GM23338 (cell line): ENCODE data around the gene PAMR1. TPM values are rescaled to one million over a fixed set of nuclear protein-coding genes. Genes with fewer than 3 reads are reported as not detected.

ENCODE experiments used
- CREB1 ChIP-seq: fragments of 250-450 bp; sonication (Bioruptor Pico); IDR thresholded peaks from 2 replicates; pipeline ENCODE4 v1.5.0; 2020; ENCODE audit warnings: low read depth, mild to moderate bottlenecking, moderate library complexity
- EZH2 ChIP-seq: fragments of 200-600 bp; sonication (generic); IDR thresholded peaks from one replicate; pipeline ENCODE4 v1.8.0; 2017; ENCODE audit warnings: antibody characterized with exemption, mild to moderate bottlenecking, low read depth; ENCODE audit not compliant: unreplicated experiment
- JUNB ChIP-seq: IDR thresholded peaks from one replicate; pipeline ENCODE4 v1.6.1; 2016; ENCODE audit warnings: antibody characterized with exemption; ENCODE audit not compliant: unreplicated experiment
- NANOG ChIP-seq: IDR thresholded peaks from 2 replicates; pipeline ENCODE4 v1.6.1; 2016; ENCODE audit warnings: antibody characterized with exemption, borderline replicate concordance
- POLR2AphosphoS5 ChIP-seq: IDR thresholded peaks from 2 replicates; pipeline ENCODE4 v1.6.1; 2016; ENCODE audit warnings: antibody characterized with exemption, low read depth
- STAT1 ChIP-seq: IDR thresholded peaks from one replicate; pipeline ENCODE4 v1.6.1; 2016; ENCODE audit warnings: antibody characterized with exemption; ENCODE audit not compliant: unreplicated experiment
- ZNF114 ChIP-seq: fragments of 250-450 bp; sonication (Bioruptor Pico); IDR thresholded peaks from 2 replicates; pipeline ENCODE4 v1.5.0; 2020; ENCODE audit warnings: mild to moderate bottlenecking, moderate library complexity
- polyA plus RNA-seq: library from polyadenylated mRNA; unstranded; fragments of >200 nt; fragmentation: Nextera tagmentation; extraction: Ambion mirVana; gene quantifications from 2 replicates; pipeline ENCODE4 v1.2.1, GENCODE V29; 2016
- total RNA-seq: library from RNA; depleted of rRNA; stranded (reverse); fragments of >200 nt; shearing (Covaris generic); gene quantifications from 2 replicates; pipeline ENCODE4 v1.2.3, GENCODE V29; 2014
- TF ChIP-seq, protein P1 (sequence below): fragments of 250-450 bp; sonication (Bioruptor Pico); IDR thresholded peaks from 2 replicates; pipeline ENCODE4 v1.5.0; 2020; ENCODE audit warnings: mild to moderate bottlenecking, moderate library complexity
- TF ChIP-seq, protein P2 (sequence below): IDR thresholded peaks from 2 replicates; pipeline ENCODE4 v1.6.1; 2016; ENCODE audit warnings: antibody characterized with exemption
- TF ChIP-seq, protein P3 (sequence below): IDR thresholded peaks from one replicate; pipeline ENCODE4 v1.6.1; 2018; ENCODE audit warnings: antibody characterized with exemption; ENCODE audit not compliant: unreplicated experiment

PAMR1 gene
- total and polyA plus RNA-seq, 2 experiments from 2014 or later, result 1.6 to 3.1 TPM

DNA sequence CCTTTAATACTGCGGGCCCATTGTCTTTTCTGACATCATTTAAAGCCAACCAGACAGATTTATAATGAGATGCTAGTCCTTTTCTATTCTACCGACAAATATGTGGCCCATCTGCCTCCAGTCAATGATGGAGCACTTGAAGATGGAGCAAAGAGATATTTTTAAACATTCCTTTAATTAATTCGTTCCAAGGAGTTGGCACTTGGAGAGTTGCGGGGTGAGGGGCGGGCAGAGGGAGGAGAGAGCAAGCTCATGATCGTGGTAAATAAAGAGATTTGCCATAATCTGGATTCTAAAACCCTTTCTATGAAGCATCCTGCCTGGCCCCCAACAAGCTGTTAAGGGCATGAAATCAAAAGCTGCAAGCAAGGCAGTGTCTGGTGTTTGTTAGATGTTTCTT, 111.1 kb downstream of the PAMR1 start (continued):
- TF ChIP-seq, protein P1, sequence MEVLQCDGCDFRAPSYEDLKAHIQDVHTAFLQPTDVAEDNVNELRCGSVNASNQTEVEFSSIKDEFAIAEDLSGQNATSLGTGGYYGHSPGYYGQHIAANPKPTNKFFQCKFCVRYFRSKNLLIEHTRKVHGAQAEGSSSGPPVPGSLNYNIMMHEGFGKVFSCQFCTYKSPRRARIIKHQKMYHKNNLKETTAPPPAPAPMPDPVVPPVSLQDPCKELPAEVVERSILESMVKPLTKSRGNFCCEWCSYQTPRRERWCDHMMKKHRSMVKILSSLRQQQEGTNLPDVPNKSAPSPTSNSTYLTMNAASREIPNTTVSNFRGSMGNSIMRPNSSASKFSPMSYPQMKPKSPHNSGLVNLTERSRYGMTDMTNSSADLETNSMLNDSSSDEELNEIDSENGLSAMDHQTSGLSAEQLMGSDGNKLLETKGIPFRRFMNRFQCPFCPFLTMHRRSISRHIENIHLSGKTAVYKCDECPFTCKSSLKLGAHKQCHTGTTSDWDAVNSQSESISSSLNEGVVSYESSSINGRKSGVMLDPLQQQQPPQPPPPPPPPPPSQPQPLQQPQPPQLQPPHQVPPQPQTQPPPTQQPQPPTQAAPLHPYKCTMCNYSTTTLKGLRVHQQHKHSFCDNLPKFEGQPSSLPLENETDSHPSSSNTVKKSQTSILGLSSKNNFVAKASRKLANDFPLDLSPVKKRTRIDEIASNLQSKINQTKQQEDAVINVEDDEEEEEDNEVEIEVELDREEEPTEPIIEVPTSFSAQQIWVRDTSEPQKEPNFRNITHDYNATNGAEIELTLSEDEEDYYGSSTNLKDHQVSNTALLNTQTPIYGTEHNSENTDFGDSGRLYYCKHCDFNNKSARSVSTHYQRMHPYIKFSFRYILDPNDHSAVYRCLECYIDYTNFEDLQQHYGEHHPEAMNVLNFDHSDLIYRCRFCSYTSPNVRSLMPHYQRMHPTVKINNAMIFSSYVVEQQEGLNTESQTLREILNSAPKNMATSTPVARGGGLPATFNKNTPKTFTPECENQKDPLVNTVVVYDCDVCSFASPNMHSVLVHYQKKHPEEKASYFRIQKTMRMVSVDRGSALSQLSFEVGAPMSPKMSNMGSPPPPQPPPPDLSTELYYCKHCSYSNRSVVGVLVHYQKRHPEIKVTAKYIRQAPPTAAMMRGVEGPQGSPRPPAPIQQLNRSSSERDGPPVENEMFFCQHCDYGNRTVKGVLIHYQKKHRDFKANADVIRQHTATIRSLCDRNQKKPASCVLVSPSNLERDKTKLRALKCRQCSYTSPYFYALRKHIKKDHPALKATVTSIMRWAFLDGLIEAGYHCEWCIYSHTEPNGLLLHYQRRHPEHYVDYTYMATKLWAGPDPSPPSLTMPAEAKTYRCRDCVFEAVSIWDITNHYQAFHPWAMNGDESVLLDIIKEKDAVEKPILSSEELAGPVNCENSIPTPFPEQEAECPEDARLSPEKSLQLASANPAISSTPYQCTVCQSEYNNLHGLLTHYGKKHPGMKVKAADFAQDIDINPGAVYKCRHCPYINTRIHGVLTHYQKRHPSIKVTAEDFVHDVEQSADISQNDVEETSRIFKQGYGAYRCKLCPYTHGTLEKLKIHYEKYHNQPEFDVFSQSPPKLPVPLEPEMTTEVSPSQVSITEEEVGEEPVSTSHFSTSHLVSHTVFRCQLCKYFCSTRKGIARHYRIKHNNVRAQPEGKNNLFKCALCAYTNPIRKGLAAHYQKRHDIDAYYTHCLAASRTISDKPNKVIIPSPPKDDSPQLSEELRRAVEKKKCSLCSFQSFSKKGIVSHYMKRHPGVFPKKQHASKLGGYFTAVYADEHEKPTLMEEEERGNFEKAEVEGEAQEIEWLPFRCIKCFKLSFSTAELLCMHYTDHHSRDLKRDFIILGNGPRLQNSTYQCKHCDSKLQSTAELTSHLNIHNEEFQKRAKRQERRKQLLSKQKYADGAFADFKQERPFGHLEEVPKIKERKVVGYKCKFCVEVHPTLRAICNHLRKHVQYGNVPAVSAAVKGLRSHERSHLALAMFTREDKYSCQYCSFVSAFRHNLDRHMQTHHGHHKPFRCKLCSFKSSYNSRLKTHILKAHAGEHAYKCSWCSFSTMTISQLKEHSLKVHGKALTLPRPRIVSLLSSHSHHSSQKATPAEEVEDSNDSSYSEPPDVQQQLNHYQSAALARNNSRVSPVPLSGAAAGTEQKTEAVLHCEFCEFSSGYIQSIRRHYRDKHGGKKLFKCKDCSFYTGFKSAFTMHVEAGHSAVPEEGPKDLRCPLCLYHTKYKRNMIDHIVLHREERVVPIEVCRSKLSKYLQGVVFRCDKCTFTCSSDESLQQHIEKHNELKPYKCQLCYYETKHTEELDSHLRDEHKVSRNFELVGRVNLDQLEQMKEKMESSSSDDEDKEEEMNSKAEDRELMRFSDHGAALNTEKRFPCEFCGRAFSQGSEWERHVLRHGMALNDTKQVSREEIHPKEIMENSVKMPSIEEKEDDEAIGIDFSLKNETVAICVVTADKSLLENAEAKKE (CRISPR knock-in tag), result no peak
- no peak for TF ChIP-seq JUNB
- TF ChIP-seq POLR2AphosphoS5, result no peak
- TF ChIP-seq ZNF114 (CRISPR knock-in tag), result no peak
- no peak for TF ChIP-seq NANOG
- TF ChIP-seq CREB1 (CRISPR knock-in tag), result no peak
- no peak for TF ChIP-seq EZH2
- TF ChIP-seq, protein P2, sequence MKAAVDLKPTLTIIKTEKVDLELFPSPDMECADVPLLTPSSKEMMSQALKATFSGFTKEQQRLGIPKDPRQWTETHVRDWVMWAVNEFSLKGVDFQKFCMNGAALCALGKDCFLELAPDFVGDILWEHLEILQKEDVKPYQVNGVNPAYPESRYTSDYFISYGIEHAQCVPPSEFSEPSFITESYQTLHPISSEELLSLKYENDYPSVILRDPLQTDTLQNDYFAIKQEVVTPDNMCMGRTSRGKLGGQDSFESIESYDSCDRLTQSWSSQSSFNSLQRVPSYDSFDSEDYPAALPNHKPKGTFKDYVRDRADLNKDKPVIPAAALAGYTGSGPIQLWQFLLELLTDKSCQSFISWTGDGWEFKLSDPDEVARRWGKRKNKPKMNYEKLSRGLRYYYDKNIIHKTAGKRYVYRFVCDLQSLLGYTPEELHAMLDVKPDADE, result no peak
- TF ChIP-seq STAT1, result no peak
- TF ChIP-seq, protein P3, sequence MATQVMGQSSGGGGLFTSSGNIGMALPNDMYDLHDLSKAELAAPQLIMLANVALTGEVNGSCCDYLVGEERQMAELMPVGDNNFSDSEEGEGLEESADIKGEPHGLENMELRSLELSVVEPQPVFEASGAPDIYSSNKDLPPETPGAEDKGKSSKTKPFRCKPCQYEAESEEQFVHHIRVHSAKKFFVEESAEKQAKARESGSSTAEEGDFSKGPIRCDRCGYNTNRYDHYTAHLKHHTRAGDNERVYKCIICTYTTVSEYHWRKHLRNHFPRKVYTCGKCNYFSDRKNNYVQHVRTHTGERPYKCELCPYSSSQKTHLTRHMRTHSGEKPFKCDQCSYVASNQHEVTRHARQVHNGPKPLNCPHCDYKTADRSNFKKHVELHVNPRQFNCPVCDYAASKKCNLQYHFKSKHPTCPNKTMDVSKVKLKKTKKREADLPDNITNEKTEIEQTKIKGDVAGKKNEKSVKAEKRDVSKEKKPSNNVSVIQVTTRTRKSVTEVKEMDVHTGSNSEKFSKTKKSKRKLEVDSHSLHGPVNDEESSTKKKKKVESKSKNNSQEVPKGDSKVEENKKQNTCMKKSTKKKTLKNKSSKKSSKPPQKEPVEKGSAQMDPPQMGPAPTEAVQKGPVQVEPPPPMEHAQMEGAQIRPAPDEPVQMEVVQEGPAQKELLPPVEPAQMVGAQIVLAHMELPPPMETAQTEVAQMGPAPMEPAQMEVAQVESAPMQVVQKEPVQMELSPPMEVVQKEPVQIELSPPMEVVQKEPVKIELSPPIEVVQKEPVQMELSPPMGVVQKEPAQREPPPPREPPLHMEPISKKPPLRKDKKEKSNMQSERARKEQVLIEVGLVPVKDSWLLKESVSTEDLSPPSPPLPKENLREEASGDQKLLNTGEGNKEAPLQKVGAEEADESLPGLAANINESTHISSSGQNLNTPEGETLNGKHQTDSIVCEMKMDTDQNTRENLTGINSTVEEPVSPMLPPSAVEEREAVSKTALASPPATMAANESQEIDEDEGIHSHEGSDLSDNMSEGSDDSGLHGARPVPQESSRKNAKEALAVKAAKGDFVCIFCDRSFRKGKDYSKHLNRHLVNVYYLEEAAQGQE, result no peak
